GM13976 (cell line): ENCODE data around the gene ADRA2C.

Source experiments
- DNase-seq: peaks from one replicate; pipeline ENCODE4 v3.0.0; 2012; ENCODE audit warnings: low spot score
- CTCF ChIP-seq: IDR thresholded peaks from 2 replicates; pipeline ENCODE4 v1.5.1; 2012; ENCODE audit warnings: borderline replicate concordance, mild to moderate bottlenecking; ENCODE audit not compliant: insufficient read depth; ENCODE audit errors: extremely low read depth, missing control alignments, control extremely low read depth
- in situ Hi-C: fragments of 300-500 bp; cut with MboI; formaldehyde crosslinking; loops from one replicate; pipeline ENCODE4 v1.12.0; 2022; ENCODE audit warnings: low sequenced_read_pairs, mixed read lengths, inconsistent platforms; ENCODE audit not compliant: unreplicated experiment

ADRA2C gene

GRCh38 chr4:3748136-3748898, 17.9 kb upstream of the ADRA2C start:
- no peak for TF ChIP-seq CTCF
- in situ Hi-C loops: no loop called here
- no peak for DNase-seq

- in situ Hi-C loops: no loop called here
- no peak for TF ChIP-seq CTCF
- no peak for DNase-seq
Observed at GRCh38 chr4:3749081-3749480, 17.1 kb upstream of the ADRA2C start.

GRCh38 chr4:3750334-3750733, 15.9 kb upstream of the ADRA2C start:
- in situ Hi-C loops: no loop called here
- no peak for DNase-seq
- TF ChIP-seq CTCF: no peak

GRCh38 chr4:3752022-3752421, 14.2 kb upstream of the ADRA2C start:
- no peak for DNase-seq
- in situ Hi-C loops: no loop called here
- no peak for TF ChIP-seq CTCF

GRCh38 chr4:3753726-3754412, 12.3 kb upstream of the ADRA2C start:
- no peak for DNase-seq
- in situ Hi-C loops: no loop called here
- TF ChIP-seq CTCF: no peak

- TF ChIP-seq CTCF: no peak
- no peak for DNase-seq
- in situ Hi-C loops: no loop called here
Observed at GRCh38 chr4:3756343-3757059, 9.7 kb upstream of the ADRA2C start.
